Measurements from ENCODE around the gene POLN.

Gene POLN

GRCh38 chr4:2082118-2082517, 159.8 kb downstream of the POLN start:
- no peak for DNase-seq (ENCODE audit: low read depth)

- DNase-seq (ENCODE audit: low read depth): no peak
Measured at GRCh38 chr4:2081540-2081939, 160.4 kb downstream of the POLN start.

- no peak for DNase-seq (ENCODE audit: low read depth)
Measured at GRCh38 chr4:2080429-2081300, 161.3 kb downstream of the POLN start.

DNA sequence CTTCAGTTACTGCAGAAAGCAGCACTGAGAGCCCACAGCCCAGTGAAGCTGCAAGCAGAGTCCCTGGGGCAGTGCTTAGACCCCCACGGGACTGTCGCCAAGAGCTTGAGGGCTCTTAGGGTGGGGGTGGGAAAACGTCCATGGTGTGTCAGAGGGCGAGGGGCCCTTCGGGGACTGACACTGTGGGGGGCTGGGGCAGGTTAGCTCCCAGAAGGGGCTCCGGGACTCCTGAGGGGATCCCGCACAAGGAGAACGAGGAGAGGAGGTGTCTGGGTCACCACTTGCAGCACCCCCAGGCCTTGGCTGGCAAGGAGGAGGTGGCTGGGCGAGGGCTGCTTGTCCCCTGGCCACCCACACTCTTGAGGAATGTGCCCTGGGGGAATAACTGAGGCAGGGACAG, 162.0 kb downstream of the POLN start:
- DNase-seq (ENCODE audit: low read depth): no peak

GRCh38 chr4:2079006-2079405, 162.9 kb downstream of the POLN start:
- no peak for DNase-seq (ENCODE audit: low read depth)

GRCh38 chr4:2078584-2078983, 163.3 kb downstream of the POLN start:
- DNase-seq (ENCODE audit: low read depth): no peak

DNA sequence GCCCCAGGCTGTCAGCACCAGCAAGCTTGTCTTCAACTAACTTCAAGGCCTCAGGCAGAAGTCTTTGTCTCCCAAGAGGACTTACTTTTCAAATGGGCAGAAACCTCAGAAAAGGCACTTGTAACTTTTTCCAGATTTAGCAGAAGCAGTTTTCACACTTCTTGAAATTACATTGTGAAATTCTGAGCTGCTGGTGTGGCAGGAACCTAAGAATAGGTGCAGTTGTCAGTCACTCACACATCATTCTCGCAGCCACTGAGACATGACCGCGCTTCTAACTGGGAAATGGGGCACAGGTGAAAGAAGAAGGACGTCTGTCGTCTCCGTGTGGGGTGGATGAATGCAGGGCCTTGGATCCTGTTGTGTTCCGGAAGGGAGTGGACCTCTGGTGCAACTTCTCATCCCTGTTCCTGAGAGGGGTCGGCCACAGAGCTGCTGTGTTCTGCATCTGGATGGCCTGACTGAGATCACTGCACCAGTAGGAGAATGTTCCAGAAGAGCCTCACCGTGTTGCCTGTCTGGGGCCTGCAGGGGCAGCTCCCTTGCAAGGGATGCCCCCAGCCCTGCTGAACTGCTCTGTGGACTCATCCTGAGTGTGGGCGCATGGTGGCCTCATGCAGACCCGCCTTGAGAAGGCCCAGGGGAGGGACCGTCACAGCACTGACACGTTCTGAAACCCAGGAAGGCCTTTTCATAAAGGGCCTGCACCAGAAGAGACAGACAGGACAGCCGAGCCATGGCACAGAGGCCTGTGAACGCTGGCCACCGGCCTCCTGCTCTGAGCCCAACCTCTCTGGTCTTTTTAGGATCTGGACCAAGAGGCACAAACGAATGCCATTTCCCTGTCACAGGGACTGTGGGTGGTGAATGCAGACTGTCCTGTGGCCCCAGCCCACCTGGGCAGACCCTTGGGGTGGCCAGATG, 164.1 kb downstream of the POLN start:
- DNase-seq (ENCODE audit: low read depth): no peak

GRCh38 chr4:2076908-2077536, 164.9 kb downstream of the POLN start:
- DNase-seq (ENCODE audit: low read depth): no peak

GRCh38 chr4:2075987-2076907, 165.7 kb downstream of the POLN start:
- DNase-seq (ENCODE audit: low read depth): no peak

DNA sequence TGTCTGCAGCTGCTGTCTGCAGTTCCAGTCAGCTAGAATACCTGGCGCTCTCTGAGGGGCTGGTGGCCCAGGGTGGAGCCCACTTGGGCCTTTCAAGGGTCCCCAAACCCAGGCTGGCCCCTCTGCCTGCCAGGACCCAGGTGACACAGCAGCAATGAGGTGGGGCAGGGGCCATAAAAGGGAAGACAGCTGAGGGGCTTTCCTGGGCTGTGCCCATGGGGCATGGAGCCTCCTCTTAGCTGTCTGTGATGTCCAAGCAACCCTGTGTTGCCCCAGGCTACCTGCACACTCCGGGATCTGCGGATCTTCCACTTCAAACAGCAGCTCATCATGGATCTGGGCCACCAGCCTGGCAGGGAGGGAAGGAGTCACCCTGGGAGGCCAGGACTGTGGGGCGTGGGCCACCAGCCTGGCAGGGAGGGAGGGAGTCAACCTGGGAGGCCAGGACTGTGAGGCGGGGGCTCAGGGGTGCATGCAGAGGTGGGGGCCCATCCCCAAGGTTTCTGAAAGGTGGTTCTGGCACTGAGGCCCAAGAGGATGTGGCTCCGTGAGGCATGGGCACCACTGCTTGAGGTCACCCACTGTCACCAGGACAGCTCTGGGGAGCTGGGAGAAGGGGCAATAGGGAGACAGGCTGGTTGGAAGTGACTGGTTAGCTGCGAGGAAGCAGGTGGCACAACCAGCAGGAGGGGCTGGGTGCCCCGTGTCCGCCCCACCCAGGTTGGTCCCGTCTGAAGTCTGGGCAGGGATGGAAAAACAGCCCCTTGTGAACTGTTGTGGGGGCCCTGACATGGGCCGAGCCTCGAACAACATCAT, 166.5 kb downstream of the POLN start:
- DNase-seq (ENCODE audit: low read depth): no peak

- no peak for DNase-seq (ENCODE audit: low read depth)
Measured at GRCh38 chr4:2074588-2074987, 167.3 kb downstream of the POLN start.

GRCh38 chr4:2073808-2074481, 168.0 kb downstream of the POLN start:
- DNase-seq (ENCODE audit: low read depth): no peak

GRCh38 chr4:2072971-2073807, 168.7 kb downstream of the POLN start:
- DNase-seq (ENCODE audit: low read depth): no peak

- DNase-seq (ENCODE audit: low read depth): no peak
Measured at GRCh38 chr4:2071912-2072867, 169.7 kb downstream of the POLN start.

- DNase-seq (ENCODE audit: low read depth): no peak
Measured at GRCh38 chr4:2071252-2071911, 170.5 kb downstream of the POLN start.

DNA sequence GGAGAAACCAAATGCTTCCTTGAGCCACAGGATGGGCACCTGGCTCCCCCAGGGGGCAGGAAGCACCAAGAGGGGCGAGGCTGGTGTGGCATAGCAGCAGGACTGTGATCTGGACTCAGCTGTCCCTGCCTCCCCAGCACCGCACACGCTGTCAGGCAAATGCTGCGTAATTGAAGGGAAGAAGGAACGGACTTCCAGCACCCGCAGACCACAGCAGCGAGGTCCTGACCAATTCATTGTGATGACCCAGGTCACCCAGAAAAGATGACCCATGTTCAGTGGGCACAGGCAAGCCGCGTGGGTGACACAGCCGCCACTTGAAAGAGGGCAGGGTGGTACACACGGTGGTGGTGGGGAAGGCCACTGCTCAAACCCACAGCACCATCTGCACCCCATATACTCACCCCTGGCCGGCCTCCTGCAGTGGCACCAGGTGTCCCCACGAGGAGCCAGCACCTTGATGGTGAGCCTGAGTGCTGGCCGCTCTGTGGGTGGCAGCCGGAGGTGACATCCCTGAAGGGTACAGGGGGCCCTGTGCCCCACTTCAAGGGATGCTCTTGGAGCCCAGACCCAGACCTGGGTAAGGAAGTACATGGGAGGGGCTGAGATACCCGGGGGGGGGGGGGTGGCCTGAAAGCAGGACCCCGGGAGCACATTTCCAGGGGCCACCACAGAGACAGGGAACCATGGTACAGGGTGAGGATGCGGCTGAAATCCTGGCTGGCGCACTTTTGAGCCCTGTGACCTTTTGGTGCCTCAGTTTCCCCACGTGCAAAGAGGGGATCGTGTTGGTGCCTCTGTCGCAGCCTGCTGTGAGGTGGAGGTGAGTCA, 171.3 kb downstream of the POLN start:
- no peak for DNase-seq (ENCODE audit: low read depth)

Measured in HS-5 (cell line).